Mesenchymal stem cell (in vitro differentiated cells and primary cell): ENCODE measurements around the gene IFT52.
"Not testable (repeated sequence)": the region's sequence is repeated elsewhere in the genome, so short reads cannot be mapped to it uniquely, and the experiment has no call there.

Experiments
- DNase-seq: peaks from one replicate; pipeline ENCODE4 v3.0.0-alpha.2; 2013
- H2AFZ ChIP-seq: one replicate; pipeline ENCODE4 v1.6.1; 2013; ENCODE audit warnings: low read depth, mild to moderate bottlenecking, control low read depth, inconsistent platforms, low read length, moderate library complexity
- H2AK5ac ChIP-seq: 2 replicates; pipeline ENCODE4 v1.6.1; 2013; ENCODE audit warnings: low read length, moderate library complexity, mild to moderate bottlenecking, inconsistent platforms; ENCODE audit not compliant: severe bottlenecking
- H2BK120ac ChIP-seq: one replicate; pipeline ENCODE4 v1.6.1; 2013; ENCODE audit warnings: low read depth, mild to moderate bottlenecking, inconsistent platforms, low read length, moderate library complexity
- H2BK12ac ChIP-seq, 2 experiments: one replicate each; pipeline ENCODE4 v1.6.1; 2013; ENCODE audit warnings: inconsistent platforms in 2 of 2, low read length in 2 of 2, mild to moderate bottlenecking in 2 of 2, moderate library complexity in 2 of 2, control low read depth in 1 of 2
- H2BK15ac ChIP-seq: one replicate; pipeline ENCODE4 v1.6.1; 2013; ENCODE audit warnings: mild to moderate bottlenecking, low read depth, inconsistent platforms; ENCODE audit not compliant: poor library complexity, severe bottlenecking
- H2BK5ac ChIP-seq: 2 replicates; pipeline ENCODE4 v1.6.1; 2013; ENCODE audit warnings: low read depth, mild to moderate bottlenecking, low read length, control low read depth, inconsistent platforms; ENCODE audit not compliant: poor library complexity, severe bottlenecking
- H3K14ac ChIP-seq, 2 experiments: one replicate each; pipeline ENCODE4 v1.6.1; 2013; ENCODE audit warnings: inconsistent platforms in 2 of 2, low read length in 2 of 2, control low read depth in 1 of 2, mild to moderate bottlenecking in 1 of 2, moderate library complexity in 1 of 2
- H3K18ac ChIP-seq, 2 experiments: one replicate each; pipeline ENCODE4 v1.6.1; 2013; ENCODE audit warnings: inconsistent platforms in 2 of 2, low read length in 2 of 2, control low read depth in 1 of 2, low read depth in 1 of 2, mild to moderate bottlenecking in 1 of 2
- H3K23ac ChIP-seq, 2 experiments: one replicate each; pipeline ENCODE4 v1.6.1; 2013; ENCODE audit warnings: inconsistent platforms in 2 of 2, low read length in 2 of 2, mild to moderate bottlenecking in 2 of 2, moderate library complexity in 2 of 2, control low read depth in 1 of 2
- H3K27ac ChIP-seq: 2 replicates; pipeline ENCODE4 v1.5.1; 2013; ENCODE audit warnings: mild to moderate bottlenecking, moderate library complexity, low read length, control low read depth, inconsistent platforms; ENCODE audit not compliant: poor library complexity, severe bottlenecking
- H3K27me3 ChIP-seq, 2 experiments: 2 replicates each; pipeline versions ENCODE4 v1.6.1 to v1.7.0; 2013; ENCODE audit warnings: low read length in 2 of 2, mild to moderate bottlenecking in 2 of 2, moderate library complexity in 2 of 2, control low read depth in 1 of 2, inconsistent platforms in 1 of 2; ENCODE audit not compliant: control insufficient read depth in 1 of 2, insufficient read depth in 1 of 2
- H3K36me3 ChIP-seq, 2 experiments: 2 replicates each; pipeline versions ENCODE4 v1.6.1 to v1.7.0; 2013; ENCODE audit warnings: low read length in 2 of 2, control low read depth in 1 of 2, inconsistent platforms in 1 of 2, low read depth in 1 of 2, mild to moderate bottlenecking in 1 of 2; ENCODE audit not compliant: insufficient read depth in 2 of 2, control insufficient read depth in 1 of 2
- H3K4ac ChIP-seq, 2 experiments: one replicate each; pipeline ENCODE4 v1.6.1; 2013; ENCODE audit warnings: inconsistent platforms in 2 of 2, low read length in 2 of 2, mild to moderate bottlenecking in 2 of 2, moderate library complexity in 2 of 2, control low read depth in 1 of 2, low read depth in 1 of 2
- H3K4me1 ChIP-seq: 2 replicates; pipeline ENCODE4 v1.6.1; 2013; ENCODE audit warnings: low read depth, low read length, control low read depth; ENCODE audit not compliant: control insufficient read depth, insufficient read depth
- H3K4me2 ChIP-seq: 2 replicates; pipeline ENCODE4 v1.6.1; 2013; ENCODE audit warnings: low read length, mild to moderate bottlenecking, inconsistent platforms; ENCODE audit not compliant: poor library complexity, severe bottlenecking
- H3K4me3 ChIP-seq, 2 experiments: 2 replicates each; pipeline versions ENCODE4 v1.5.1 to v1.7.0; 2013; ENCODE audit warnings: low read length in 2 of 2, mild to moderate bottlenecking in 2 of 2, control low read depth in 1 of 2, low read depth in 1 of 2; ENCODE audit not compliant: insufficient read depth in 1 of 2
- H3K79me1 ChIP-seq: replicated peaks from 2 replicates; pipeline ENCODE4 v1.6.1; 2013; ENCODE audit warnings: mild to moderate bottlenecking, control low read depth, low read length, inconsistent platforms; ENCODE audit not compliant: poor library complexity, severe bottlenecking
- H3K9ac ChIP-seq: 2 replicates; pipeline ENCODE4 v1.7.0; 2013; ENCODE audit warnings: mild to moderate bottlenecking, low read length, moderate library complexity
- H3K9me3 ChIP-seq: 2 replicates; pipeline ENCODE4 v1.7.0; 2013; ENCODE audit warnings: mild to moderate bottlenecking, low read length; ENCODE audit not compliant: control insufficient read depth
- H4K8ac ChIP-seq: one replicate; pipeline ENCODE4 v1.6.1; 2013; ENCODE audit warnings: inconsistent platforms, mild to moderate bottlenecking, low read length, moderate library complexity
- H4K91ac ChIP-seq: one replicate; pipeline ENCODE4 v1.6.1; 2013; ENCODE audit warnings: mild to moderate bottlenecking, low read length, inconsistent platforms
- WGBS: methylation state at CpG from one replicate; pipeline ENCODE4 v1.1.7; 2013; ENCODE audit warnings: mixed read lengths; 5-methylcytosine and 5-hydroxymethylcytosine counted together

IFT52 gene

GRCh38 chr20:43655176-43655575, 64.4 kb downstream of the IFT52 start:
- H3K4ac ChIP-seq, H3K9me3 ChIP-seq, H3K9ac ChIP-seq, H2BK12ac ChIP-seq, H3K4me3 ChIP-seq, H2BK5ac ChIP-seq, H4K8ac ChIP-seq, H2BK120ac ChIP-seq, H3K23ac ChIP-seq, H3K4me1 ChIP-seq, H2BK15ac ChIP-seq, H4K91ac ChIP-seq, H3K36me3 ChIP-seq, H3K27ac ChIP-seq, H3K27me3 ChIP-seq, H3K14ac ChIP-seq, H2AFZ ChIP-seq, DNase-seq, H3K79me1 ChIP-seq, H3K4me2 ChIP-seq, H2AK5ac ChIP-seq, H3K18ac ChIP-seq: not testable (repeated sequence)
- WGBS = 95% methylated on average over 4 of the region's 6 CpGs

- Histone ChIP-seq H3K18ac (no peak overlapping the region), H3K4me2 (no peak overlapping the region), H3K9ac (no peak overlapping the region), H3K27me3 (no peaks in the 10 kb centered on the region), H2BK12ac (no peak overlapping the region), H2AK5ac (no peak overlapping the region), H3K79me1 (no peaks in the 10 kb centered on the region), H3K36me3 (no peaks in the 10 kb centered on the region), H2BK15ac (no peak overlapping the region), H3K4me1 (peaks cover 9% of the 10 kb centered on the region), H3K27ac (no peak overlapping the region), H3K9me3 (no peaks in the 10 kb centered on the region), H3K4ac (no peak overlapping the region), H4K91ac (no peak overlapping the region), H2BK120ac (no peak overlapping the region), H2AFZ (no peak overlapping the region), H4K8ac (no peak overlapping the region), H3K23ac (no peak overlapping the region), H3K14ac (no peak overlapping the region), H3K4me3 (no peak overlapping the region), H2BK5ac (no peak overlapping the region)
- 90% methylated on average over 3 of the region's 3 CpGs for WGBS
- no peak for DNase-seq
Measured at GRCh38 chr20:43655937-43656336, 65.2 kb downstream of the IFT52 start.

GRCh38 chr20:43658069-43658722, 67.5 kb downstream of the IFT52 start:
- Histone ChIP-seq H3K9ac (peak overlapping the region; percentile 87), H2AK5ac (no peak overlapping the region), H3K4ac (no peak overlapping the region), H3K79me1 (no peaks in the 10 kb centered on the region), H3K27ac (no peak overlapping the region), H4K91ac (no peak overlapping the region), H3K4me1 (peaks cover 9% of the 10 kb centered on the region), H2BK15ac (no peak overlapping the region), H3K18ac (no peak overlapping the region), H2BK120ac (no peak overlapping the region), H3K4me2 (peak overlapping the region; percentile 71), H2BK5ac (no peak overlapping the region), H2AFZ (peak overlapping the region; percentile 99), H3K23ac (no peak overlapping the region), H3K14ac (no peak overlapping the region), H3K9me3 (no peaks in the 10 kb centered on the region), H2BK12ac (no peak overlapping the region), H3K27me3 (no peaks in the 10 kb centered on the region), H4K8ac (peak overlapping the region; percentile 91), H3K4me3 (peak overlapping the region in 1 of 2 experiments; percentile 87), H3K36me3 (no peaks in the 10 kb centered on the region)
- peak; percentile 77 for DNase-seq
- WGBS = 88% methylated on average over 8 of the region's 11 CpGs

- no peak overlapping the region for H3K23ac ChIP-seq
- H3K4me2 ChIP-seq = no peak overlapping the region
- no peak overlapping the region for H4K91ac ChIP-seq
- peaks cover 9% of the 10 kb centered on the region for H3K4me1 ChIP-seq
- no peak for DNase-seq
- no peak overlapping the region for H3K14ac ChIP-seq
- no peaks in the 10 kb centered on the region for H3K79me1 ChIP-seq
- H3K18ac ChIP-seq = no peak overlapping the region
- H3K4ac ChIP-seq = no peak overlapping the region
- H3K4me3 ChIP-seq = no peak overlapping the region
- H2BK15ac ChIP-seq = no peak overlapping the region
- no peaks in the 10 kb centered on the region for H3K9me3 ChIP-seq
- H3K9ac ChIP-seq = no peak overlapping the region
- H2BK120ac ChIP-seq = no peak overlapping the region
- no peak overlapping the region for H4K8ac ChIP-seq
- no peak overlapping the region for H2BK12ac ChIP-seq
- no peaks in the 10 kb centered on the region for H3K27me3 ChIP-seq
- H3K27ac ChIP-seq = no peak overlapping the region
- 83% methylated on average over 5 of the region's 6 CpGs for WGBS
- no peak overlapping the region for H2AFZ ChIP-seq
- no peak overlapping the region for H2AK5ac ChIP-seq
- H3K36me3 ChIP-seq = no peaks in the 10 kb centered on the region
- H2BK5ac ChIP-seq = no peak overlapping the region
Measured at GRCh38 chr20:43658723-43659419, 68.1 kb downstream of the IFT52 start.
